Esophagus muscularis mucosa (tissue), 4 donors: ENCODE measurements around the gene SH3BP4. TPM values are rescaled to one million over a fixed set of nuclear protein-coding genes. Genes with fewer than 3 reads are reported as not detected.

ENCODE experiments used
- DNase-seq: peaks from one replicate; pipeline ENCODE4 v3.0.0-alpha.2; 2017; ENCODE audit errors: extremely low spot score
- H3K27ac ChIP-seq, 4 donors: fragments of 200-600 bp; sonication (generic); replicated peaks in 1 of 4; 1 replicate in 3 of 4; 2 replicates in 1 of 4; pipeline ENCODE4 v1.5.1; 2016 to 2019; ENCODE audit warnings: mild to moderate bottlenecking in 1 of 4
- H3K27me3 ChIP-seq, 4 donors: fragments of 200-600 bp; sonication (generic); one replicate each; pipeline versions ENCODE4 v1.5.1 to v1.6.0; 2016 to 2019
- H3K36me3 ChIP-seq, 4 donors: fragments of 200-600 bp; sonication (generic); one replicate each; pipeline ENCODE4 v1.5.1; 2016 to 2019
- H3K4me1 ChIP-seq, 4 donors: fragments of 200-600 bp; sonication (generic); one replicate each; pipeline ENCODE4 v1.5.1; 2016 to 2019
- H3K4me3 ChIP-seq, 4 donors: fragments of 200-600 bp; sonication (generic); 1 replicate in 2 of 4; 2 replicates in 2 of 4; pipeline ENCODE4 v1.5.1; 2016 to 2019; ENCODE audit warnings: mild to moderate bottlenecking in 4 of 4, moderate library complexity in 1 of 4
- H3K9me3 ChIP-seq, 4 donors: fragments of 200-600 bp; sonication (generic); 1 replicate in 3 of 4; 2 replicates in 1 of 4; pipeline ENCODE4 v1.5.1; 2016 to 2019
- EP300 ChIP-seq: sonication (generic); formaldehyde crosslinking; IDR thresholded peaks from one replicate; pipeline ENCODE4 v1.6.1; 2017; ENCODE audit warnings: antibody characterized with exemption
- POLR2A ChIP-seq: fragments of 450-650 bp; IDR thresholded peaks from one replicate; pipeline ENCODE4 v1.6.1; 2017; ENCODE audit warnings: antibody characterized with exemption, moderate library complexity, mild to moderate bottlenecking, low read depth
- POLR2AphosphoS5 ChIP-seq, 2 donors: sonication (generic); formaldehyde crosslinking; IDR thresholded peaks; one replicate each; pipeline ENCODE4 v1.6.1; 2017; ENCODE audit warnings: antibody characterized with exemption in 2 of 2
- WGBS: methylation state at CpG from one replicate; pipeline ENCODE4 v1.1.5; 2018; 5-methylcytosine and 5-hydroxymethylcytosine counted together
- intact Hi-C: fragments of 100-400 bp; cut with DNase I; formaldehyde crosslinking; loops from one replicate; pipeline ENCODE4 v1.15.1; 2023
- total RNA-seq, 4 donors: library from RNA; depleted of rRNA; stranded (reverse); fragments of >200 nt; gene quantifications; one replicate each; pipeline versions ENCODE4 v1.1.0 to v1.2.1, GENCODE V29; 2016
- TF ChIP-seq, protein P1 (sequence below), 3 experiments: fragments of 200-600 bp in 2 of 3; fragments of 450-650 bp in 1 of 3; sonication (generic) in 2 of 3; IDR thresholded peaks; one replicate each; pipeline ENCODE4 v1.5.1; 2017 to 2019; ENCODE audit warnings: antibody characterized with exemption in 3 of 3, mild to moderate bottlenecking in 2 of 3, moderate library complexity in 1 of 3

The SH3BP4 gene
- total RNA-seq, 4 donors from 2014 or later: 25.3 to 63.1 (median 48.4) TPM

- no peaks in the 10 kb centered on the region for H3K9me3 ChIP-seq
- H3K36me3 ChIP-seq: peaks cover 0 to 21% (median 9%) of the 10 kb centered on the region in 4 donors
- intact Hi-C loops: no loop called here
- 88% methylated on average over 24 of the region's 24 CpGs for WGBS
- H3K4me1 ChIP-seq: peaks cover 16 to 55% (median 51%) of the 10 kb centered on the region in 4 donors
- H3K27me3 ChIP-seq: no peaks in the 10 kb centered on the region
- H3K4me3 ChIP-seq: no peak overlapping the region
- no peak for DNase-seq
- TF ChIP-seq POLR2A (no peak), EP300 (no peak), POLR2AphosphoS5 (IDR thresholded peaks at IDR 0.05) (no peak)
- TF ChIP-seq, protein P1, sequence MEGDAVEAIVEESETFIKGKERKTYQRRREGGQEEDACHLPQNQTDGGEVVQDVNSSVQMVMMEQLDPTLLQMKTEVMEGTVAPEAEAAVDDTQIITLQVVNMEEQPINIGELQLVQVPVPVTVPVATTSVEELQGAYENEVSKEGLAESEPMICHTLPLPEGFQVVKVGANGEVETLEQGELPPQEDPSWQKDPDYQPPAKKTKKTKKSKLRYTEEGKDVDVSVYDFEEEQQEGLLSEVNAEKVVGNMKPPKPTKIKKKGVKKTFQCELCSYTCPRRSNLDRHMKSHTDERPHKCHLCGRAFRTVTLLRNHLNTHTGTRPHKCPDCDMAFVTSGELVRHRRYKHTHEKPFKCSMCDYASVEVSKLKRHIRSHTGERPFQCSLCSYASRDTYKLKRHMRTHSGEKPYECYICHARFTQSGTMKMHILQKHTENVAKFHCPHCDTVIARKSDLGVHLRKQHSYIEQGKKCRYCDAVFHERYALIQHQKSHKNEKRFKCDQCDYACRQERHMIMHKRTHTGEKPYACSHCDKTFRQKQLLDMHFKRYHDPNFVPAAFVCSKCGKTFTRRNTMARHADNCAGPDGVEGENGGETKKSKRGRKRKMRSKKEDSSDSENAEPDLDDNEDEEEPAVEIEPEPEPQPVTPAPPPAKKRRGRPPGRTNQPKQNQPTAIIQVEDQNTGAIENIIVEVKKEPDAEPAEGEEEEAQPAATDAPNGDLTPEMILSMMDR (IDR thresholded peaks at IDR 0.05): no peak
- H3K27ac ChIP-seq: peak overlapping the region in 1 of 4 donors; percentile 18
These were observed 43.7 kb downstream of the SH3BP4 start for GRCh38 chr2:234995332-234996068.

- H3K27ac ChIP-seq: peak overlapping the region in 1 of 4 donors; percentile 18
- DNase-seq: no peak
These were observed 44.5 kb downstream of the SH3BP4 start for GRCh38 chr2:234996069-234996940.

GRCh38 chr2:234996941-234997270, 45.1 kb downstream of the SH3BP4 start:
- H3K4me3 ChIP-seq: no peak overlapping the region
- TF ChIP-seq EP300: no peak
- no peak for TF ChIP-seq POLR2A
- H3K27ac ChIP-seq: peak overlapping the region in 1 of 4 donors; percentile 18
- over 99% methylated on average over 11 of the region's 13 CpGs for WGBS
- H3K4me1 ChIP-seq: peaks cover 21 to 61% (median 56%) of the 10 kb centered on the region in 4 donors
- intact Hi-C loops: no loop called here
- no peaks in the 10 kb centered on the region for H3K9me3 ChIP-seq
- DNase-seq: no peak
- peaks cover 0 to 21% (median 9%) of the 10 kb centered on the region in 4 donors for H3K36me3 ChIP-seq
- H3K27me3 ChIP-seq: no peaks in the 10 kb centered on the region

More at GRCh38 chr2:234996069-234996940, 44.5 kb downstream of the SH3BP4 start:
- 69% methylated on average over 12 of the region's 18 CpGs for WGBS
- intact Hi-C loops: no loop called here
- H3K27me3 ChIP-seq: no peaks in the 10 kb centered on the region
- peaks cover 19 to 61% (median 58%) of the 10 kb centered on the region in 4 donors for H3K4me1 ChIP-seq
- no peaks in the 10 kb centered on the region for H3K9me3 ChIP-seq
- TF ChIP-seq, protein P1 (IDR thresholded peaks at IDR 0.05): no peak
- no peak for TF ChIP-seq EP300
- no peak for TF ChIP-seq POLR2AphosphoS5 (IDR thresholded peaks at IDR 0.05)
- no peak for TF ChIP-seq POLR2A
- peaks cover 0 to 21% (median 9%) of the 10 kb centered on the region in 4 donors for H3K36me3 ChIP-seq
- H3K4me3 ChIP-seq: no peak overlapping the region

GRCh38 chr2:234997389-234997788, 45.6 kb downstream of the SH3BP4 start:
- intact Hi-C loops: no loop called here
- peaks cover 20 to 61% (median 53%) of the 10 kb centered on the region in 4 donors for H3K4me1 ChIP-seq
- WGBS: 98% methylated on average over 7 of the region's 8 CpGs

More at GRCh38 chr2:234997389-234997788, 45.6 kb downstream of the SH3BP4 start:
- no peak for DNase-seq
- H3K27ac ChIP-seq: no peak overlapping the region
- no peak for TF ChIP-seq POLR2AphosphoS5 (IDR thresholded peaks at IDR 0.05)
- no peak for TF ChIP-seq POLR2A
- no peak for TF ChIP-seq EP300
- TF ChIP-seq, protein P1 (IDR thresholded peaks at IDR 0.05): no peak
- peaks cover 0 to 21% (median 9%) of the 10 kb centered on the region in 4 donors for H3K36me3 ChIP-seq
- no peak overlapping the region for H3K4me3 ChIP-seq
- H3K9me3 ChIP-seq: no peaks in the 10 kb centered on the region
- no peaks in the 10 kb centered on the region for H3K27me3 ChIP-seq
